ENCODE results near the gene LRRFIP1.
"Not testable (repeated sequence)": the region's sequence is repeated elsewhere in the genome, so short reads cannot be mapped to it uniquely, and the experiment has no call there.

Gene LRRFIP1

GRCh38 chr2:237774811-237775553 lies 147.6 kb downstream of the LRRFIP1 start:
- Histone ChIP-seq H3K4ac (ENCODE audit: low read length) (no peak overlapping the region), H3K79me1 (ENCODE audit: low read depth, low read length) (no peaks in the 10 kb centered on the region), H3K23ac (ENCODE audit: low read depth, low read length, poor library complexity) (no peak overlapping the region), H3K36me3 (replicated peaks in 1 of 2; ENCODE audit: control insufficient read depth in 2 of 2, insufficient read depth in 2 of 2, low read length in 2 of 2) (peaks cover 2 to 59% of the 10 kb centered on the region in 2 donors), H3K27ac (replicated peaks; ENCODE audit: low read length) (no peak overlapping the region), H3K4me3 (ENCODE audit: low read length in 2 of 2) (no peak overlapping the region), H3K9me3 (replicated peaks in 1 of 2; ENCODE audit: control insufficient read depth in 2 of 2, insufficient read depth in 1 of 2, low read depth in 1 of 2, low read length in 2 of 2) (peaks cover 3 to 9% of the 10 kb centered on the region in 2 donors), H2BK12ac (ENCODE audit: low read length) (no peak overlapping the region), H4K91ac (ENCODE audit: low read depth, low read length, poor library complexity) (no peak overlapping the region), H3K18ac (ENCODE audit: low read length) (no peak overlapping the region), H2BK15ac (ENCODE audit: low read length) (no peak overlapping the region), H3K9ac (ENCODE audit: low read depth, low read length, poor library complexity) (no peak overlapping the region), H4K8ac (ENCODE audit: low read depth, low read length) (no peak overlapping the region), H2AFZ (ENCODE audit: low read length) (no peak overlapping the region), H2BK120ac (ENCODE audit: low read depth, low read length) (no peak overlapping the region), H3K4me2 (ENCODE audit: insufficient read depth, low read length, poor library complexity, severe bottlenecking) (no peak overlapping the region), H3K27me3 (ENCODE audit: control insufficient read depth in 3 of 3, insufficient read depth in 3 of 3, low read depth in 1 of 3, low read length in 3 of 3) (no peaks in the 10 kb centered on the region), H2AK5ac (ENCODE audit: low read depth, low read length) (no peak overlapping the region), H3K14ac (ENCODE audit: low read length) (no peak overlapping the region), H3K4me1 (ENCODE audit: control insufficient read depth in 2 of 2, insufficient read depth in 1 of 2, low read depth in 1 of 2, low read length in 2 of 2) (peaks cover 0 to 3% of the 10 kb centered on the region in 2 donors), H2BK5ac (ENCODE audit: low read length) (no peak overlapping the region)
- WGBS, 2 donors (ENCODE audit: extremely low coverage in 2 of 2, insufficient read length in 2 of 2, insufficient replicate concordance in 1 of 2) = no CpG with 5 or more reads among the region's 13 CpGs
- DNase-seq (ENCODE audit: low spot score) = peak; percentile 29

GRCh38 chr2:237779521-237779920 lies 152.1 kb downstream of the LRRFIP1 start:
- no peak for DNase-seq (ENCODE audit: low spot score)
- Histone ChIP-seq H2BK15ac (ENCODE audit: low read length) (no peak overlapping the region), H2BK12ac (ENCODE audit: low read length) (no peak overlapping the region), H3K9ac (ENCODE audit: low read depth, low read length, poor library complexity) (no peak overlapping the region), H3K9me3 (replicated peaks in 1 of 2; ENCODE audit: control insufficient read depth in 2 of 2, insufficient read depth in 1 of 2, low read depth in 1 of 2, low read length in 2 of 2) (peaks cover 3 to 9% of the 10 kb centered on the region in 2 donors), H3K4me1 (ENCODE audit: control insufficient read depth in 2 of 2, insufficient read depth in 1 of 2, low read depth in 1 of 2, low read length in 2 of 2) (no peaks in the 10 kb centered on the region), H3K79me1 (ENCODE audit: low read depth, low read length) (no peaks in the 10 kb centered on the region), H3K27me3 (ENCODE audit: control insufficient read depth in 3 of 3, insufficient read depth in 3 of 3, low read depth in 1 of 3, low read length in 3 of 3) (no peaks in the 10 kb centered on the region), H4K91ac (ENCODE audit: low read depth, low read length, poor library complexity) (no peak overlapping the region), H3K36me3 (replicated peaks in 1 of 2; ENCODE audit: control insufficient read depth in 2 of 2, insufficient read depth in 2 of 2, low read length in 2 of 2) (peaks cover 6 to 60% of the 10 kb centered on the region in 2 donors), H2BK120ac (ENCODE audit: low read depth, low read length) (no peak overlapping the region), H3K18ac (ENCODE audit: low read length) (no peak overlapping the region), H2AK5ac (ENCODE audit: low read depth, low read length) (no peak overlapping the region), H2BK5ac (ENCODE audit: low read length) (no peak overlapping the region), H3K14ac (ENCODE audit: low read length) (no peak overlapping the region), H3K23ac (ENCODE audit: low read depth, low read length, poor library complexity) (no peak overlapping the region), H3K27ac (replicated peaks; ENCODE audit: low read length) (no peak overlapping the region), H3K4me3 (ENCODE audit: low read length in 2 of 2) (no peak overlapping the region), H3K4me2 (ENCODE audit: insufficient read depth, low read length, poor library complexity, severe bottlenecking) (no peak overlapping the region), H3K4ac (ENCODE audit: low read length) (no peak overlapping the region), H4K8ac (ENCODE audit: low read depth, low read length) (no peak overlapping the region), H2AFZ (ENCODE audit: low read length) (no peak overlapping the region)
- WGBS, 2 donors (ENCODE audit: extremely low coverage in 2 of 2, insufficient read length in 2 of 2, insufficient replicate concordance in 1 of 2) = no CpG with 5 or more reads among the region's 14 CpGs

GRCh38 chr2:237782181-237782580 lies 154.8 kb downstream of the LRRFIP1 start:
- Histone ChIP-seq H3K27ac (replicated peaks; ENCODE audit: low read length) (no peak overlapping the region), H2AK5ac (ENCODE audit: low read depth, low read length) (no peak overlapping the region), H3K18ac (ENCODE audit: low read length) (no peak overlapping the region), H3K9ac (ENCODE audit: low read depth, low read length, poor library complexity) (no peak overlapping the region), H2BK120ac (ENCODE audit: low read depth, low read length) (no peak overlapping the region), H2BK12ac (ENCODE audit: low read length) (no peak overlapping the region), H3K9me3 (replicated peaks in 1 of 2; ENCODE audit: control insufficient read depth in 2 of 2, insufficient read depth in 1 of 2, low read depth in 1 of 2, low read length in 2 of 2) (peaks cover 3 to 16% of the 10 kb centered on the region in 2 donors), H3K23ac (ENCODE audit: low read depth, low read length, poor library complexity) (peak overlapping the region; percentile 9), H2AFZ (ENCODE audit: low read length) (no peak overlapping the region), H2BK15ac (ENCODE audit: low read length) (no peak overlapping the region), H3K79me1 (ENCODE audit: low read depth, low read length) (no peaks in the 10 kb centered on the region), H4K91ac (ENCODE audit: low read depth, low read length, poor library complexity) (no peak overlapping the region), H3K27me3 (ENCODE audit: control insufficient read depth in 3 of 3, insufficient read depth in 3 of 3, low read depth in 1 of 3, low read length in 3 of 3) (no peaks in the 10 kb centered on the region), H3K4ac (ENCODE audit: low read length) (no peak overlapping the region), H3K14ac (ENCODE audit: low read length) (no peak overlapping the region), H3K4me3 (ENCODE audit: low read length in 2 of 2) (no peak overlapping the region), H3K36me3 (replicated peaks in 1 of 2; ENCODE audit: control insufficient read depth in 2 of 2, insufficient read depth in 2 of 2, low read length in 2 of 2) (peaks cover 6 to 42% of the 10 kb centered on the region in 2 donors), H4K8ac (ENCODE audit: low read depth, low read length) (no peak overlapping the region), H3K4me2 (ENCODE audit: insufficient read depth, low read length, poor library complexity, severe bottlenecking) (no peak overlapping the region), H3K4me1 (ENCODE audit: control insufficient read depth in 2 of 2, insufficient read depth in 1 of 2, low read depth in 1 of 2, low read length in 2 of 2) (no peaks in the 10 kb centered on the region), H2BK5ac (ENCODE audit: low read length) (no peak overlapping the region)
- DNase-seq (ENCODE audit: low spot score) = no peak
- no CpG with 5 or more reads among the region's 7 CpGs for WGBS, 2 donors (ENCODE audit: extremely low coverage in 2 of 2, insufficient read length in 2 of 2, insufficient replicate concordance in 1 of 2)

GRCh38 chr2:237783678-237784077 lies 156.3 kb downstream of the LRRFIP1 start:
- not testable (repeated sequence) for H2BK5ac ChIP-seq (ENCODE audit: low read length); H3K23ac ChIP-seq (ENCODE audit: low read depth, low read length, poor library complexity); H2BK15ac ChIP-seq (ENCODE audit: low read length); H3K9ac ChIP-seq (ENCODE audit: low read depth, low read length, poor library complexity); H2AK5ac ChIP-seq (ENCODE audit: low read depth, low read length); H3K14ac ChIP-seq (ENCODE audit: low read length); H3K9me3 ChIP-seq (replicated peaks in 1 of 2; ENCODE audit: control insufficient read depth in 2 of 2, insufficient read depth in 1 of 2, low read depth in 1 of 2, low read length in 2 of 2); DNase-seq (ENCODE audit: low spot score); H3K4ac ChIP-seq (ENCODE audit: low read length); H4K91ac ChIP-seq (ENCODE audit: low read depth, low read length, poor library complexity); H3K27ac ChIP-seq (replicated peaks; ENCODE audit: low read length); H3K4me3 ChIP-seq (ENCODE audit: low read length in 2 of 2); H3K4me1 ChIP-seq (ENCODE audit: control insufficient read depth in 2 of 2, insufficient read depth in 1 of 2, low read depth in 1 of 2, low read length in 2 of 2); H2BK120ac ChIP-seq (ENCODE audit: low read depth, low read length); H3K4me2 ChIP-seq (ENCODE audit: insufficient read depth, low read length, poor library complexity, severe bottlenecking); H3K27me3 ChIP-seq (ENCODE audit: control insufficient read depth in 3 of 3, insufficient read depth in 3 of 3, low read depth in 1 of 3, low read length in 3 of 3); H4K8ac ChIP-seq (ENCODE audit: low read depth, low read length); H2BK12ac ChIP-seq (ENCODE audit: low read length); H3K18ac ChIP-seq (ENCODE audit: low read length); H3K79me1 ChIP-seq (ENCODE audit: low read depth, low read length); H2AFZ ChIP-seq (ENCODE audit: low read length)
- H3K36me3 ChIP-seq (replicated peaks in 1 of 2; ENCODE audit: control insufficient read depth in 2 of 2, insufficient read depth in 2 of 2, low read length in 2 of 2) = peaks cover 4 to 32% of the 10 kb centered on the region in 2 donors
- no CpG with 5 or more reads among the region's 5 CpGs for WGBS, 2 donors (ENCODE audit: extremely low coverage in 2 of 2, insufficient read length in 2 of 2, insufficient replicate concordance in 1 of 2)
